Measurements from ENCODE around the gene PEDS1. TPM values are rescaled to one million over a fixed set of nuclear protein-coding genes. Genes with fewer than 3 reads are reported as not detected.

Gene PEDS1
- total RNA-seq, 1 experiment from 2014 or later, result 53.8 TPM

DNA sequence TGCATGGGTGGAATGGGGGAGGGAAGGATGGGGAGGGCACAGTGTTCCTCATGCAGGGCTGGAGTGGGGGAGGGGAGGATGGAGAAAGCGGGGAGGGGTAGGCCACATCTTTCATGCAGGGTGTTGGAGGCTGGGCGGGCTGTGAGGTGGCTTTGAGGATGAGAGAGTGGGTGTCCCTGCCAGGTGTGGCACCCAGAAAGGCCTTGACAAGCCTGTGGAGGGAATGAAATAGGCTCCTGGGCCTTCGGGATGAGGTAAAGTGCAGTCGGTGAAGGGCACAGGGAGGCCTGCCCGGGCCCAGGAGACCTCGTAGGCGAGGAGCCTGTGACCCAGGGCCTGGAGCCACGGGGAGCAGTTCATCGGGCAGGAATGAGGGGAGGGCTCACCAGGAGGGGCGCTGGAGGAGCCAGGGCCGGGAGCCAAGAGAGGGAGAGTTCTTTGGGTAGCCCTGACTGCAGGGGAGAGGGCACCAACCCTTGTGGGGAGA lies 44.7 kb upstream of the PEDS1 start:
- POLR2A ChIA-PET (ENCODE audit: unreplicated experiment), result no interaction called here
- Histone ChIP-seq H2AFZ (ENCODE audit: low read length) (no peak overlapping the region), H3K27ac (ENCODE audit: low read length) (no peak overlapping the region), H3F3A (ENCODE audit: low read length, unreplicated experiment) (peaks cover 5% of the 10 kb centered on the region), H3K4me3 (ENCODE audit: low read length) (no peak overlapping the region), H3K4me1 (ENCODE audit: insufficient read depth, low read length) (peaks cover 12% of the 10 kb centered on the region), H3K9me2 (replicated peaks; ENCODE audit: low read length) (no peaks in the 10 kb centered on the region), H3K9me3 (ENCODE audit: low read length) (no peaks in the 10 kb centered on the region), H3K27me3 (ENCODE audit: low read length) (no peaks in the 10 kb centered on the region), H3K4me2 (ENCODE audit: low read length) (no peak overlapping the region), H3K9ac (ENCODE audit: low read length) (no peak overlapping the region), H3K36me3 (ENCODE audit: low read depth, low read length) (peaks cover 8% of the 10 kb centered on the region; the same call in 1 of the 2 replicates), H4K20me1 (ENCODE audit: low read length) (peaks cover 17% of the 10 kb centered on the region), H3K79me2 (ENCODE audit: low read length) (peaks cover 23% of the 10 kb centered on the region)
- intact Hi-C loops (cut with micrococcal nuclease), result no loop called here
- ATAC-seq, result no peak
- DNase-seq, result no peak
- CTCF ChIA-PET, result no interaction called here
- no TSS peak for BruUV-seq (replicated peaks)
- no peak for TF ChIP-seq EZH2 (IDR thresholded peaks at IDR 0.05; ENCODE audit: low read length, unreplicated experiment)
- TF ChIP-seq EZH2phosphoT487 (IDR thresholded peaks at IDR 0.05; ENCODE audit: borderline replicate concordance, low read length), result no peak
- TF ChIP-seq CTCF (conservative IDR thresholded peaks at IDR 0.05; ENCODE audit: low read depth, low read length), result no peak

DNA sequence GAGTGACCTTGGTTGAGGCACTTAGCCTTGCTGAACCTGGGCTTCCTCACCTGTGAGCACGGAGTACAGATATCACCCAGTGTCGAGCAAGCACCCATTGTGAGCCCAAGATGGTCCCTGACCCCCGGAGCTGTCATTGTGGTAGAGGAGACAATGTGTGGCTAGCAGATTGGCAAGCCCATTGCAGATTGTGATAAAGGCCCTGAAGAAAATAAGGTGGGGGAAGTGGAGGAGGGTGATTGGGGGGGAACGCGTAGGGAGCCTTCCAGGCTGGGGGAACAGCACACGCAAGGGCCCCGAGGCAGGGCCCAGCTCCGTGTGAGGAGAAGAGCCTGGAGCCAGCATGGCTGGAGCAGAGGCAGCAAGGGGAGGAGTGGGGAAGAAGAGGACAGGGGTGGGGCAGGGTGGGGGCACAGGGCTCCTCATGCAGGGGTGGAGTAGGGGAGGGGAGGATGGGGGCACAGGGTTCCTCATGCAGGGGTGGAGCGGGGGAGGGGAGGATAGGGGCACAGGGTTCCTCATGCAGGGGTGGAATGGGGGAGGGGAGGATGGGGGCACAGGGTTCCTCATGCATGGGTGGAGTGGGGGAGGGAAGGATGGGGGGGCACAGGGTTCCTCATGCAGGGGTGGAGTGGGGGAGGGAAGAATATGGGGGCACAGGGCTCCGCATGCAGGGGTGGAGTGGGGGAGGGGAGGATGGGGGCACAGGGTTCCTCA lies 44.1 kb upstream of the PEDS1 start:
- DNase-seq, result no peak
- no peak overlapping the region for H3K4me3 ChIP-seq (ENCODE audit: low read length)
- H3K79me2 ChIP-seq (ENCODE audit: low read length), result peaks cover 29% of the 10 kb centered on the region
- no peak overlapping the region for H3K9ac ChIP-seq (ENCODE audit: low read length)
- H3K36me3 ChIP-seq (ENCODE audit: low read depth, low read length), result peaks cover 12% of the 10 kb centered on the region; the same call in 1 of the 2 replicates
- CTCF ChIA-PET, result interaction anchor here (0.5 kb wide), 1 partner anchor 384 kb away, joined by 4 read pairs; no protein-coding TSS in a partner anchor
- no peaks in the 10 kb centered on the region for H3K9me2 ChIP-seq (replicated peaks; ENCODE audit: low read length)
- intact Hi-C loops (cut with micrococcal nuclease), result no loop called here
- peaks cover 5% of the 10 kb centered on the region for H3F3A ChIP-seq (ENCODE audit: low read length, unreplicated experiment)
- no peak for TF ChIP-seq CTCF (conservative IDR thresholded peaks at IDR 0.05; ENCODE audit: low read depth, low read length)
- TF ChIP-seq EZH2 (IDR thresholded peaks at IDR 0.05; ENCODE audit: low read length, unreplicated experiment), result no peak
- no peak for TF ChIP-seq EZH2phosphoT487 (IDR thresholded peaks at IDR 0.05; ENCODE audit: borderline replicate concordance, low read length)
- no peak overlapping the region for H2AFZ ChIP-seq (ENCODE audit: low read length)
- H3K4me2 ChIP-seq (ENCODE audit: low read length), result no peak overlapping the region
- H4K20me1 ChIP-seq (ENCODE audit: low read length), result peaks cover 23% of the 10 kb centered on the region
- peaks cover 16% of the 10 kb centered on the region for H3K4me1 ChIP-seq (ENCODE audit: insufficient read depth, low read length)
- H3K9me3 ChIP-seq (ENCODE audit: low read length), result no peaks in the 10 kb centered on the region
- no peak for ATAC-seq
- no TSS peak for BruUV-seq (replicated peaks)
- no peak overlapping the region for H3K27ac ChIP-seq (ENCODE audit: low read length)
- no peaks in the 10 kb centered on the region for H3K27me3 ChIP-seq (ENCODE audit: low read length)
- POLR2A ChIA-PET (ENCODE audit: unreplicated experiment), result no interaction called here

DNA sequence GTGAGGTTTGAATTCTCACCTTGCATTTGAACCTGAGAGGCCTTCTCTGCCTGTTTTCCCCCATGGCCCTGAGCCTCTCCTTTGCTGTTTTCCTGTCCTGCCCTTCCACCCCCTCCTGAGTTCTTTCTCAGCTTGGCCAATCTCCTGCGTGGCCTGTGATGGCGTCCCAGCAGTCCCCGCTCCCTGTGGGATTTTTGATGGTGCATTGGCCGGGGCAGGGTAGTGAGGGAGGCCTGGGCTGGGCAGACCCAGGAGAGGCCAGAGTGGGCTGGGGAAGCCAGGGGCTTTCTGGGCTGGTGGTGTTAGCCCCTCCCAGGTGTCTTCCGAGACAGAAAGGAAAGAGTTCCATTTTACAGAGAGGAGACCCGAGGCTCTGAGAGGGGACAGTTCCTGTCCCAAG lies 43.4 kb upstream of the PEDS1 start:
- H2AFZ ChIP-seq (ENCODE audit: low read length), result no peak overlapping the region
- intact Hi-C loops (cut with micrococcal nuclease), result no loop called here
- peaks cover 12% of the 10 kb centered on the region; the same call in 1 of the 2 replicates for H3K36me3 ChIP-seq (ENCODE audit: low read depth, low read length)
- no peak overlapping the region for H3K27ac ChIP-seq (ENCODE audit: low read length)
- no peaks in the 10 kb centered on the region for H3K27me3 ChIP-seq (ENCODE audit: low read length)
- no peaks in the 10 kb centered on the region for H3K9me3 ChIP-seq (ENCODE audit: low read length)
- DNase-seq (no peak), ATAC-seq (no peak)
- no peak overlapping the region for H3K4me2 ChIP-seq (ENCODE audit: low read length)
- H3K79me2 ChIP-seq (ENCODE audit: low read length), result peaks cover 36% of the 10 kb centered on the region
- H3K9ac ChIP-seq (ENCODE audit: low read length), result no peak overlapping the region
- H3K4me1 ChIP-seq (ENCODE audit: insufficient read depth, low read length), result peaks cover 16% of the 10 kb centered on the region
- no TSS peak for BruUV-seq (replicated peaks)
- peaks cover 28% of the 10 kb centered on the region for H4K20me1 ChIP-seq (ENCODE audit: low read length)
- CTCF ChIA-PET, result interaction anchor here (0.5 kb wide), 1 partner anchor 385 kb away, joined by 4 read pairs; no protein-coding TSS in a partner anchor
- H3K9me2 ChIP-seq (replicated peaks; ENCODE audit: low read length), result no peaks in the 10 kb centered on the region
- H3F3A ChIP-seq (ENCODE audit: low read length, unreplicated experiment), result peaks cover 5% of the 10 kb centered on the region
- no peak overlapping the region for H3K4me3 ChIP-seq (ENCODE audit: low read length)
- POLR2A ChIA-PET (ENCODE audit: unreplicated experiment), result no interaction called here
- TF ChIP-seq CTCF (conservative IDR thresholded peaks at IDR 0.05; ENCODE audit: low read depth, low read length) (no peak), EZH2 (IDR thresholded peaks at IDR 0.05; ENCODE audit: low read length, unreplicated experiment) (no peak), EZH2phosphoT487 (IDR thresholded peaks at IDR 0.05; ENCODE audit: borderline replicate concordance, low read length) (no peak)
